HG03378 (cell line): Measurements from ENCODE around the gene GOSR1.
"Not testable (repeated sequence)": the region's sequence is repeated elsewhere in the genome, so short reads cannot be mapped to it uniquely, and the experiment has no call there.

Experiments used
- ATAC-seq: cut with Tn5 transposase; IDR thresholded peaks from one replicate; pipeline ENCODE4 v1.9.1; 2021; ENCODE audit warnings: mild to moderate bottlenecking, moderate library complexity; ENCODE audit not compliant: unreplicated experiment

GOSR1 gene

DNA sequence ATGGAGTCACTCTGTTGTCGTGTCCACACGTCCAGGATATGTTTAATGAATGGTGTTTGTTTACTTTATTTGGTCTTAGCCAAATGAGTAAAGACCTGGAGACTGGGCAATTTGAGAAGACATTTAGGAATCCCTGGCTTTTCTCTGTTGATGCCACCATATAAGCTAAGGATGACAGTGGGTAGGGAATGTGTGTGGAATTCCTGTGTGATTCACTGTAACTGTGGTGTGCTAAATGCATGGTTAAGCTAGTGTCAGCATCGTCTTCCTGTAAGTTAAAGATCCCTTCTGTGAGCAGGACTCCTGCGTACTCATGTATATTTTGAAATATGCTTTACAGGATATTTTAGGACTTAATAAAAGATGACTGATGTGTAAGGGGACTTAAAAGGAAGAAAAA, 26.4 kb downstream of the GOSR1 start:
- no peak for ATAC-seq

- no peak for ATAC-seq
Measured at GRCh38 chr17:30505868-30506417, 28.7 kb downstream of the GOSR1 start.

DNA sequence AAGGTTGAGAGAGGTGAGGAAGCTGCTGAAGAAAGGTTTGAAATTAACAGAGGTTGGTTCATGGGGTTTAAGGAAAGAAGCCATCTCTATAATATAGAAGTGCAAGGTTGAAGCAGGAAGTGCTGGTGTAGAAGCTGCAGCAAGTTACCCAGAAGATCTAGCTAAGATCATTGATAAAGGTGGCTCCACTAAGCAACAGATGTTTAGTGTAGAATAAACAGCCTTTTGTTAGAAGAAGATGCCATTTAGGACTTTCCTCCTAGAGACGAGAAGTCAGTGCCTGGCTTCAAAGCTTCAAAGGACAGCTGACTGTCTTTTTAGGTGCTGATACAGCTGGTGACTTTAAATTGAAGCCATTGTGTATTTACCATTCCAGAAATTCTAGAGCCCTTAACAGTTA, 29.3 kb downstream of the GOSR1 start:
- ATAC-seq = no peak

DNA sequence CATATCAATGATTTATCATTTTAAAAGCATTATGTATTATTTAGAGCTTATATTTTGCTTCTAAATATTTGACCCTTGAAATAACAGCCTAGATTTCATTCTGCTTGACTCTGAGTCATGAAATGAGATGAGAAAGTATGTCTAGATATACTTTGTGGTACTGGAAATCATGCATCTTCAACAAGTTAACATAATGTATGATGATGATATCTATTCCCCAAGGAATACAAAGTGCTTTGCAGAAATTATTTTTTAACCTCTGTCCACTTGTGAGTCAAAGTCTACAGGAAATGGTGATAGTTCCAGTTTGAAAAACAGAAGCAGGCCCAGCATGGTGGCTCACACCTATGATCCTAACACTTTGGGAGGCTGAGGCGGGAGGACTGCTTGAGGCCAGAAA, 36.1 kb downstream of the GOSR1 start:
- no peak for ATAC-seq

GRCh38 chr17:30514895-30515596, 37.8 kb downstream of the GOSR1 start:
- ATAC-seq = no peak

DNA sequence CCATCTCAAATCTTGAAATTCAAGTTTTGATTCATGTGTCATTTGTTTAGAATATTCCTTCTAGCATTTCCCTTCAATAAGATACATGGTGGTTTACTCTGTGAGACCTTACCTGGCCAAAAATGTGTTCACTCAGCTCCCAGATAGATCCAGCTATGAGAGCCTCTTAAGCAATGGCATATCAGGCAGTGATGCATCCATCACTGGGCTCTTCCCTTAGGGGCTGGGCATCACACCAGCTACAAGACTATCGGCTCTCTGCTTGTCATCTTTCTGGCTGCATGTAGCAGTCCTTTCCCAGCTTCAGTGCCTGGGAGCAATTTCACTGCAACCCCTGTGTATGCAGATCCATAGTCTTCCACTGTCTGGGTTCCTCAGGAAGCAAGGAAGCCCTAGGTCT, 40.6 kb downstream of the GOSR1 start:
- ATAC-seq = no peak

DNA sequence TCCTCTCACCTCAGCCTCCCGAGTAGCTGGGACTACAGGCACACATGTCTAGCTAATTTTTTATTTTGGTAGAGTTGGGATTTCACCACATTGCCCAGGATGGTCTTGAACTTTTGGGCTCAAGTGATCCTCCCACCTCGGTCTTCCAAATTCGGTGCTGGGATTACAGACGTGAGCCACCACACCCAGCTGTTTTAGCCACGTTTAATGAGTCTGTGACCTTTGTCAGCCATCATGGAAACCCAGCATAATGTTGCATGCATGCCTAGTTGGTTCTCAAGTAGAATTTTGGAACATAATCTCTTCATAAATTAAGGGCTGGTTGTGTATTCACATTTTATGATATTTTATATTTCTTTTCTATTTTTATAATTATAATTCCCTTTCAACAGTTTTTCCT, 42.0 kb downstream of the GOSR1 start:
- no peak for ATAC-seq

DNA sequence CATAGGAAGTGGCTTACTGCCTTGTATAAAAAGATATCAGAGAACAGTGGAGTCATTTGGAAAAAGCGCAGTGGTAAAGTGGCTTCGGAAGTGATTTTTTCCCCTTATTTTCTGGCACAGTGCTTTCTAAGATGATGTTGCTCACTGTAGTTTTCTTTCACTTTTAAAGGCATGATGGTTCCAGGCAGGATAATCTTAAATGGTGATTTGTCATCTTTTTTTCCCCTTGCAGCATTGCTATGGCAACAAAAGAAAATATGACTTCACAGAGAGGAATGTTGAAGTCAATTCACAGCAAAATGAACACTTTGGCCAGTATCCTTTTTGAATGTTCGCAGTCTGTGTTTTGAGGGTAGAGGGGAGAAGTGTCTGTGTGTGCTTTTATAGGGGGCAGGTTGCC, 42.5 kb downstream of the GOSR1 start:
- ATAC-seq = no peak

DNA sequence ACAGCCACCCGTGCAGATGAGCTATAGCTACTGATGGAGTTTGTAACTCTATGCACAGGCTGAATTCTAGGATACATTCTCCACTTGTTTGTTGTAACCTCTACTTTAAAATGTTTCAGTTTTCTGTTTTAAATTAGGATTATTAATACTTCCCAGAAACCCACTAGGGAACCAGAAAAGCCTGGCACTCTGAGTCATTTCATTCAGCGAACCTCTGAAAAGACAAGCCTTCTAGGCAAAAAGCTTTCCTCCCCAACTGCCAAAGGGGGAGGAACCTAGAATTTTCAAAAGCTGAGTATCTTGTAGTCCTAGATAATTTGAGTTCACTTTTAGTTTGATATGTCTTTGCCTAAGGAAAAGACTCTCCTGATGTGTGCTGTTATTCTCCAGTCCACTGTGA, 43.2 kb downstream of the GOSR1 start:
- no peak for ATAC-seq

DNA sequence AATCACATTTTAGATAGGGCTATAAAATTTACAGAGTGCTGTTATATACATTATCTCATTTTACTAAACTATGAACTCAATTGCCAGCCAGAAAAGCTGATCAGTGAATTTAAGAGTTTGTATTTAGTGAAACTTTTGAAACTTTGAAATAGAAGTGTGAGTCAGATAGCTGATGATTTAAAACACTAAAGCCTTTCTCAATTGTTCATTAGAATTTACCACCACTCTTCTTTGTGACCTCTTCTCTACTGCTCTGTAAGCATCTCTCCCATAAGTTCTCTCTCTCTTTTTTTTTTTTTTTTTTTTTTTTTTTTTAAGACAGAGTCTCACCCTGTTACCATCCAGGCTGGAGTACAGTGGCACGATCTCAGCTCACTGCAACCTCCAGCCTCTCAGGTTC, 43.7 kb downstream of the GOSR1 start:
- ATAC-seq = no peak

DNA sequence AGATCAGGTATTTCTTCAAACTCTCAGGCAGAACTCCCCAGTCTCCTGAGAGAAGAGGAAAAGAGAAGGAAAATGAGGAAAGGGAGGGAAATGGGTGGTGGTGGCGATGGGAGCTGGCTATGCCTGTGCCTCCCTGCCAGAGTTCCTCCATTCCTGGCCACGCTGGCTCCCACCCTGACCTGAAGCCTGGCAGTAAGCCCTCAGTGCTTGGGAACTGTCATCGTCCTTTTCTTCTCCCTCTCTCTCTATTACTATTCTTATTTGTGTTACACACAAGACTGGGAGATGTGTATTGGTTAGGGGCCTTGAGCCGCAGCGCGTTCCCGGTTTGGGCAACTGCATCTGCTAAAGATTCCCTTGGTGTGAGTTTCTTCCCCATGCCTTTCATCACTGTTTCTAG, 44.6 kb downstream of the GOSR1 start:
- ATAC-seq = no peak

GRCh38 chr17:30523236-30523635, 46.0 kb downstream of the GOSR1 start:
- not testable (repeated sequence) for ATAC-seq

GRCh38 chr17:30524847-30525246, 47.6 kb downstream of the GOSR1 start:
- no peak for ATAC-seq

DNA sequence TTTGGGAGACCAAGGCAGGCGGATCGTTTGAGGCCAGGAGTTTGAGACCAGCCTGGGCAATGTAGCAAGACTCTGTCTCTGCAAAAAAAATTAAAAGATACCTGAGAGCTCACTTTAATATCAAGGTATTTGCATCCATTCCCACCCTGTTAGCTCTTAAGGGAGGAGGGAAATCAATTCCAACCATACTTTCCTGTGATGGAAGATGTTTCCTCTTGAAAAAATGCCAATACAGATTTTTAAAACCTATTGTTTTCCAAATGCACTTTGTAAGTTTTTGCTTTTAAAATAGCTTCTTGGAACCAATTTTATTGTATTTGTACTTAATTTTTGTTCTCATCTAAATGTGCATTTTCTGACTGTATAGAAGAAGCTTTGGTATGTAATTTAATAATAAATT, 49.2 kb downstream of the GOSR1 start:
- ATAC-seq = no peak

- not testable (repeated sequence) for ATAC-seq
Measured at GRCh38 chr17:30528701-30529100, 51.5 kb downstream of the GOSR1 start.

- no peak for ATAC-seq
Measured at GRCh38 chr17:30530346-30531025, 53.3 kb downstream of the GOSR1 start.

- no peak for ATAC-seq
Measured at GRCh38 chr17:30532871-30533270, 55.7 kb downstream of the GOSR1 start.

GRCh38 chr17:30534298-30534697, 57.1 kb downstream of the GOSR1 start:
- ATAC-seq = no peak

DNA sequence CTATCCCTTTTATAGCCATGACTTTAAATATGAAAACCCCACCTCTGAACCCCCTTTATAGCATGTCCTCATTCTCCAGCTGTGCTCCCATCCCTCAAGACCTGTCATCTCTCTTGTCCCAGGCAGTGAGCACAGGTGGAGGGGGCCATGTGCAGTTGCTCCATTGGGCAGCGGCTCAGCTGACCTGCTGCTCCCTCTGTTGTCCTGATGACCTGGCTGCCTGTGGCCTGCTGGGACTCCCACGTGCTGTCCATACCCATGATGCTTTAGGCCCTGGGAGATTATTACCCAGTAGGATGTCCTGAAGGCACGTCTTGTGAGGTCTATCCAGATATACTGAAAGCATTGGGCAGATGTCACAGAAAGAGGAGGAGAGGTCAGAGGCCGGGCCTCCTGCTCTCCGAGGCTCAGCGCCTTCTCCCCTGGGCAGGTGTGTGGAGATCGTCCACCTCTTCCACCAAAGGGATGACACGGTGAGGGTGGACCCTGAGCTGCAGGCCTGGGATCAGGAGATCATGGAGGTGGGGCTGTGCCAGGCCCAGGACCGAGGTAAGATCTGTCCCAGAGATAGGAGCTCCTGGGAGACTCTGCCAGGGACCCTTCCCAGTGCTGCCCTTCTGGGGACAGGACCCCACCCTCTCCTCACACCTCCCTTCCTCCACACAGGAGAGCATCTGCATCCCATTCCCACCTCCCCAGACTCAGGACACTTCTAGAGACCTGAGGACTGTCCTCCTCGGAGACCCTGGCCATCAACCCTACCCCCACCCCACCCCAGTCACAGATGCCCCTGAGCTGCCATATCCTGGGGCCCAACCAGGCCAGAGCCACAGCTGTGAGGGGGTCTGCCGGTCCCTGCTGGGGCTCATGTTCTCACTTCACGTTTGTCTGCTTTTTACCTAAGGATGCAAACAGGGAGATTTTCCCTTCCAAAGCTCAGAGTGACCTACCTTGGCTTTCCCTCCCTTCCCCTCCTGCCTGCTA, 58.0 kb downstream of the GOSR1 start:
- no peak for ATAC-seq

DNA sequence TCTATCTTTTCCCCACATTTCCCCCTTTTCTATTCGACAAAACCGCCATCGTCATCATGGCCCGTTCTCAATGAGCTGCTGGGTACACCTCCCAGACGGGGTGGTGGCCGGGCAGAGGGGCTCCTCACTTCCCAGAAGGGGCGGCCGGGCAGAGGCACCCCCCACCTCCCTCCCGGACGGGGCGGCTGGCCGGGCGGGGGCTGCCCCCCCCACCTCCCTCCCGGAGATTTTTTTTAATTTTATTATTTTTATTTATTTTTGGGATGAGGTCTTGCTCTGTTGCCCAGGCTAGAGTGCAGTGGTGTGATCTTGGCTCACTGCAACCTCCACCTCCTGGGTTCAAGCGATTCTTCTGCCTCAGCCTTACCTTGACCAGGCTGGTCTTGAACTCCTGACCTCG, 59.6 kb downstream of the GOSR1 start:
- ATAC-seq = not testable (repeated sequence)

DNA sequence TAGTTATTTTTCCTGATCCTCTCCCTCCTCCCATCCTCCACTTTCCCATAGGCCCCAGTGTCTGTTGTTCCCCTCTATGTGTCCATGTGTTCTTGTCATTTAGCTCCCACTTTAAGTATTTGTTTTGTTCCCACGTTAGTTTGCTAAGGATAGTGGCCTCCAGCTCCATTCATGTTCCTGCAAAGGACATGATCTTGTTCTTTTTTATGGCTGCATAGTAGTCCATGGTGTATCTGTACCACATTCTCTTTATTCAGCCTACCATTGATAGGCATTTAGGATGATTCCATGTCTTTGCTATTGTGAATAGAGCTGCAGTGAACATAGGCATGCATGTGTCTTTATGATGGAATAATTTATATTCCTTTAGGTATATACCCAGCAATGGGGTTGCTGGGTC, 60.5 kb downstream of the GOSR1 start:
- ATAC-seq = not testable (repeated sequence)
